ENCODE measurements around the gene CDC42SE2. TPM values are rescaled to one million over a fixed set of nuclear protein-coding genes. Genes with fewer than 3 reads are reported as not detected.
"Not testable (repeated sequence)": the region's sequence is repeated elsewhere in the genome, so short reads cannot be mapped to it uniquely, and the experiment has no call there.

CDC42SE2 gene
- total and polyA plus RNA-seq, 8 donors, result 28.1 to 37.5 (median 33.4) TPM

DNA sequence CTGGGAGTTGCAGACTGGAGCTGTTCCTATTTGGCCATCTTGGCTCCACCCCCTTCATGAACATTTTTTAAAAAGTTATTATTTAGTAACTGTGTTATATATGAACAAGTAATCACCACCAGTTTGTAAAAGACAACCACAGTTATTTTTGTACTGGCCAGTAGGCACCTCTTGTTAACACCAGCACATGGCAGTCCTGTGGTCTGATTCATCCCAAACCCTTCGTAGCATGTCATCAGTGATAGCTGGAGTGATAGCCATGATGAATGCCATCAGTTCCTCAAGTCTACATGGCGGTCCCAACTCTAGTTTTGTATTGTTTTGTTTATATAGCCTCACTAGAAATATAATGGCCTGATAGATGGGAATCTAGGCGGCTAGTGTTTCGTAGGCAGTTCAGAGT, 74.2 kb downstream of the CDC42SE2 start:
- ATAC-seq (no peak), DNase-seq (no peak)
- no peaks in the 10 kb centered on the region for H3K36me3 ChIP-seq
- H3K4me1 ChIP-seq, result no peaks in the 10 kb centered on the region
- no peaks in the 10 kb centered on the region for H3K27me3 ChIP-seq
- H3K4me3 ChIP-seq, result no peak overlapping the region
- TF ChIP-seq, protein P1, sequence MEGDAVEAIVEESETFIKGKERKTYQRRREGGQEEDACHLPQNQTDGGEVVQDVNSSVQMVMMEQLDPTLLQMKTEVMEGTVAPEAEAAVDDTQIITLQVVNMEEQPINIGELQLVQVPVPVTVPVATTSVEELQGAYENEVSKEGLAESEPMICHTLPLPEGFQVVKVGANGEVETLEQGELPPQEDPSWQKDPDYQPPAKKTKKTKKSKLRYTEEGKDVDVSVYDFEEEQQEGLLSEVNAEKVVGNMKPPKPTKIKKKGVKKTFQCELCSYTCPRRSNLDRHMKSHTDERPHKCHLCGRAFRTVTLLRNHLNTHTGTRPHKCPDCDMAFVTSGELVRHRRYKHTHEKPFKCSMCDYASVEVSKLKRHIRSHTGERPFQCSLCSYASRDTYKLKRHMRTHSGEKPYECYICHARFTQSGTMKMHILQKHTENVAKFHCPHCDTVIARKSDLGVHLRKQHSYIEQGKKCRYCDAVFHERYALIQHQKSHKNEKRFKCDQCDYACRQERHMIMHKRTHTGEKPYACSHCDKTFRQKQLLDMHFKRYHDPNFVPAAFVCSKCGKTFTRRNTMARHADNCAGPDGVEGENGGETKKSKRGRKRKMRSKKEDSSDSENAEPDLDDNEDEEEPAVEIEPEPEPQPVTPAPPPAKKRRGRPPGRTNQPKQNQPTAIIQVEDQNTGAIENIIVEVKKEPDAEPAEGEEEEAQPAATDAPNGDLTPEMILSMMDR (IDR thresholded peaks at IDR 0.05), result no peak
- H3K27ac ChIP-seq, result no peak overlapping the region
- intact Hi-C loops (cut with DNase I), result no loop called here
- H3K9me3 ChIP-seq, result no peaks in the 10 kb centered on the region

GRCh38 chr5:131344288-131344687, 80.4 kb downstream of the CDC42SE2 start:
- intact Hi-C loops (cut with DNase I); H3K4me3 ChIP-seq; H3K27ac ChIP-seq; DNase-seq; H3K9me3 ChIP-seq; H3K4me1 ChIP-seq; ATAC-seq; H3K27me3 ChIP-seq: not testable (repeated sequence)
- H3K36me3 ChIP-seq, result peaks cover 0 to 16% of the 10 kb centered on the region in 2 donors

DNA sequence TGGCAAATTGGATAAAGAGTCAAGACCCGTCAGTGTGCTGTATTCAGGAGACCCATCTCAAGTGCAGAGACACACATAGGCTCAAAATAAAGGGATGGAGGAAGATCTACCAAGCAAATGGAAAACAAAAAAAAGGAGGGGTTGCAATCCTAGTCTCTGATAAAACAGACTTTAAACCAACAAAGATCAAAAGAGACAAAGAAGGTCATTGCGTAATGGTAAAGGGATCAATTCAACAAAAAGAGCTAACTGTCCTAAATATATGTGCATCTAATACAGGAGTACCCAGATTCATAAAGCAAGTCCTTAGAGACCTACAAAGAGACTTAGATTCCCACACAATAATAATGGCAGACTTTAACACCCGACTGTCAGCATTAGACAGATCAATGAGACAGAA, 82.4 kb downstream of the CDC42SE2 start:
- DNase-seq; ATAC-seq; H3K27me3 ChIP-seq; H3K27ac ChIP-seq; H3K9me3 ChIP-seq; intact Hi-C loops (cut with DNase I); H3K4me3 ChIP-seq; H3K4me1 ChIP-seq: not testable (repeated sequence)
- H3K36me3 ChIP-seq, result peaks cover 0 to 16% of the 10 kb centered on the region in 2 donors

GRCh38 chr5:131353991-131354390, 90.1 kb downstream of the CDC42SE2 start:
- Histone ChIP-seq H3K9me3 (no peaks in the 10 kb centered on the region), H3K27me3 (no peaks in the 10 kb centered on the region), H3K4me1 (peaks cover 0 to 26% of the 10 kb centered on the region in 2 donors), H3K4me3 (no peak overlapping the region), H3K27ac (no peak overlapping the region), H3K36me3 (no peaks in the 10 kb centered on the region)
- TF ChIP-seq, protein P1 (IDR thresholded peaks at IDR 0.05), result no peak
- ATAC-seq (no peak), DNase-seq (no peak)
- intact Hi-C loops (cut with DNase I), result no loop called here

DNA sequence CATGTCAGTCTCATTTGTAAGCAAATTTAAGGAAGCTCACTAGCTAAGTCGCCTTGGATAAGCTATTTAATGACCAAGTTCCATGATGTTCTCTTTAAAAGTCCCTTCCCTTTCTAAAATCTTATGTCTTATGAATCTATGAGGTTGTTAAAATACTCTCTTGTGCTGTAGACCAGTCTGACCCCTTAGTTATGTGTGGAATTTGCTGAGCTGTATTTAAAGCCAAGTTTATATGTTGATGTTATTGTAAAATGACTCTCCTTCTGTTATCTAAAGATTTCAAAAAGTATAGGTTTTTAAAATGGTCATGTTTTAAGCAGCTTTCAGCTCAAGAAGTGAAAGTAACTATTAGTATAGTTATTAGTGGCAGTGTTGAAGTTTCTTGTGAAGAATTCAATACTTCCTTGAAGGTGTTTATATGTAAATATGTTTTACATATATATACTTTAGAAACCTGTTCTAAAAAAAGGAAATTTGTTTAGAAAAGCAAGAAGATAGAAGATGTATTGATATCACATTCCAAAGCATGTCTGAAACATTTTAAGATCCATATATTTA, 92.2 kb downstream of the CDC42SE2 start:
- Histone ChIP-seq H3K27me3 (no peaks in the 10 kb centered on the region), H3K27ac (peak overlapping the region in 1 of 2 donors; percentile 21), H3K4me1 (peaks cover 0 to 26% of the 10 kb centered on the region in 2 donors), H3K36me3 (peaks cover 0 to 18% of the 10 kb centered on the region in 2 donors), H3K4me3 (no peak overlapping the region), H3K9me3 (no peaks in the 10 kb centered on the region)
- intact Hi-C loops (cut with DNase I), result no loop called here
- no peak for DNase-seq
- ATAC-seq, result no peak
- TF ChIP-seq, protein P1 (IDR thresholded peaks at IDR 0.05), result no peak

- no peaks in the 10 kb centered on the region for H3K27me3 ChIP-seq
- peaks cover 0 to 23% of the 10 kb centered on the region in 2 donors for H3K36me3 ChIP-seq
- no peak for ATAC-seq
- no peaks in the 10 kb centered on the region for H3K9me3 ChIP-seq
- H3K4me3 ChIP-seq, result no peak overlapping the region
- TF ChIP-seq, protein P1 (IDR thresholded peaks at IDR 0.05), result no peak
- intact Hi-C loops (cut with DNase I), result no loop called here
- peaks cover 0 to 26% of the 10 kb centered on the region in 2 donors for H3K4me1 ChIP-seq
- H3K27ac ChIP-seq, result no peak overlapping the region
- DNase-seq, result no peak
Observed at GRCh38 chr5:131356619-131357018, 92.8 kb downstream of the CDC42SE2 start.

All from left lung (tissue), 10 donors.